ENCODE results near the gene RUNX3.

GRCh38 chr1:24870551-24871195 lies 59.4 kb downstream of the RUNX3 start:
- TF ChIP-seq CTCF (IDR thresholded peaks at IDR 0.05) (no peak), POLR2A (IDR thresholded peaks at IDR 0.05) (no peak)
